DMS 273 (cell line): ENCODE results near the gene PON3.

Experiments used
- DNase-seq: peaks from one replicate; lab custom pipeline; 2025; ENCODE audit not compliant: unreplicated experiment; lab: John Stamatoyannopoulos, UW

The PON3 gene

GRCh38 chr7:95342642-95343307 lies 53.4 kb downstream of the PON3 start:
- no peak for DNase-seq

- DNase-seq, result no peak
These were observed 54.1 kb downstream of the PON3 start for GRCh38 chr7:95342029-95342428.

GRCh38 chr7:95340491-95340890 lies 55.7 kb downstream of the PON3 start:
- peak; percentile 40 for DNase-seq

GRCh38 chr7:95338832-95339231 lies 57.3 kb downstream of the PON3 start:
- DNase-seq, result no peak

GRCh38 chr7:95335093-95335492 lies 61.1 kb downstream of the PON3 start:
- DNase-seq, result no peak

GRCh38 chr7:95334447-95334846 lies 61.7 kb downstream of the PON3 start:
- DNase-seq, result no peak

- DNase-seq, result no peak
These were observed 65.2 kb downstream of the PON3 start for GRCh38 chr7:95330961-95331337.

- DNase-seq, result no peak
These were observed 65.8 kb downstream of the PON3 start for GRCh38 chr7:95330204-95330960.

GRCh38 chr7:95327356-95327755 lies 68.8 kb downstream of the PON3 start:
- DNase-seq, result no peak

- no peak for DNase-seq
These were observed 71.7 kb downstream of the PON3 start, which contains the start of gene PON1 for GRCh38 chr7:95324431-95324830. PON1 (minus strand) TSS chr7:95324532; CDS start chr7:95324475, 57 bp downstream.

- no peak for DNase-seq
These were observed 72.6 kb downstream of the PON3 start for GRCh38 chr7:95323410-95324129.

GRCh38 chr7:95322854-95323253 lies 73.3 kb downstream of the PON3 start:
- DNase-seq, result no peak

- no peak for DNase-seq
These were observed 73.8 kb downstream of the PON3 start for GRCh38 chr7:95322396-95322795.

GRCh38 chr7:95321720-95322119 lies 74.5 kb downstream of the PON3 start:
- DNase-seq, result no peak

- no peak for DNase-seq
These were observed 75.5 kb downstream of the PON3 start for GRCh38 chr7:95320651-95321050.

- DNase-seq, result no peak
These were observed 76.6 kb downstream of the PON3 start for GRCh38 chr7:95319570-95319969.

GRCh38 chr7:95318501-95319100 lies 77.6 kb downstream of the PON3 start:
- DNase-seq, result peak; percentile 85

GRCh38 chr7:95317966-95318365 lies 78.2 kb downstream of the PON3 start:
- no peak for DNase-seq

GRCh38 chr7:95317546-95317945 lies 78.6 kb downstream of the PON3 start:
- DNase-seq, result peak; percentile 36

- no peak for DNase-seq
These were observed 79.6 kb downstream of the PON3 start for GRCh38 chr7:95316588-95316987.

- no peak for DNase-seq
These were observed 83.6 kb downstream of the PON3 start for GRCh38 chr7:95312561-95312960.

- no peak for DNase-seq
These were observed 84.8 kb downstream of the PON3 start for GRCh38 chr7:95311389-95311788.
